Mammary epithelial cell (primary cell): ENCODE results near the gene ME3.

Experiments used
- EZH2 ChIP-seq: IDR thresholded peaks from 2 replicates; pipeline ENCODE4 v1.6.1; 2012; ENCODE audit warnings: low read length, inconsistent platforms, borderline replicate concordance
- TF ChIP-seq, protein P1 (sequence below), 2 donors: IDR thresholded peaks in 1 of 2; conservative IDR thresholded peaks in 1 of 2; 2 replicates each; pipeline ENCODE4 v1.5.1; 2011 to 2012; ENCODE audit warnings: inconsistent platforms in 2 of 2, low read length in 2 of 2, mild to moderate bottlenecking in 2 of 2, control low read depth in 1 of 2, low read depth in 1 of 2; ENCODE audit not compliant: insufficient read depth in 1 of 2; ENCODE audit errors: extremely low read depth in 1 of 2

DNA sequence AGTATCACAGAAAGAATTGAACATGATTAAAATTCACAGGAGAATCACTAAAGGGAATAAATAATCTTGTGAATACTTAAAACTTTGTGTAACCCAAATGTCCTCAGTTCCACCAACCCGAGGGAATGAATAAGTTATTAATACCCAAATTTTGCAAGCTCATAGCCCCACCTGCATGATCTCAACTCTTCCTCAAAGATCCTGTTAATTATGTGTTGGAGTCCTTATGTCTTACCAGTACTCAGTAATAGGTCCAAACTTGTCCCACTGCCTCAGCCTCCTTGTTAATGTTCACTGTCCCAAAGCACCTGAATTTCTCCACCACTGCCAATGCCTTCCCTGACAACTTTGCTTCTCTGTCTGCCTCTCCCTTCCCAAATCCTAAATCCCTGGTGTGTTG is 46.1 kb upstream of the ME3 start:
- TF ChIP-seq, protein P1, sequence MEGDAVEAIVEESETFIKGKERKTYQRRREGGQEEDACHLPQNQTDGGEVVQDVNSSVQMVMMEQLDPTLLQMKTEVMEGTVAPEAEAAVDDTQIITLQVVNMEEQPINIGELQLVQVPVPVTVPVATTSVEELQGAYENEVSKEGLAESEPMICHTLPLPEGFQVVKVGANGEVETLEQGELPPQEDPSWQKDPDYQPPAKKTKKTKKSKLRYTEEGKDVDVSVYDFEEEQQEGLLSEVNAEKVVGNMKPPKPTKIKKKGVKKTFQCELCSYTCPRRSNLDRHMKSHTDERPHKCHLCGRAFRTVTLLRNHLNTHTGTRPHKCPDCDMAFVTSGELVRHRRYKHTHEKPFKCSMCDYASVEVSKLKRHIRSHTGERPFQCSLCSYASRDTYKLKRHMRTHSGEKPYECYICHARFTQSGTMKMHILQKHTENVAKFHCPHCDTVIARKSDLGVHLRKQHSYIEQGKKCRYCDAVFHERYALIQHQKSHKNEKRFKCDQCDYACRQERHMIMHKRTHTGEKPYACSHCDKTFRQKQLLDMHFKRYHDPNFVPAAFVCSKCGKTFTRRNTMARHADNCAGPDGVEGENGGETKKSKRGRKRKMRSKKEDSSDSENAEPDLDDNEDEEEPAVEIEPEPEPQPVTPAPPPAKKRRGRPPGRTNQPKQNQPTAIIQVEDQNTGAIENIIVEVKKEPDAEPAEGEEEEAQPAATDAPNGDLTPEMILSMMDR (conservative IDR thresholded peaks at IDR 0.05 in 1 of 2, IDR thresholded peaks at IDR 0.05 in 1 of 2; ENCODE audit: extremely low read depth in 1 of 2, insufficient read depth in 1 of 2, low read depth in 1 of 2, low read length in 2 of 2): no peak
- no peak for TF ChIP-seq EZH2
